Left renal cortex interstitium (tissue), 4 donors: ENCODE data around the gene CGNL1. TPM values are rescaled to one million over a fixed set of nuclear protein-coding genes. Genes with fewer than 3 reads are reported as not detected.

Experiments
- DNase-seq, 4 donors: peaks; one replicate each; pipeline ENCODE4 v3.0.0-alpha.2; 2013; ENCODE audit warnings: low read depth in 4 of 4, low spot score in 2 of 4, missing footprints in 1 of 4
- polyA plus RNA-seq, 4 donors: library from polyadenylated mRNA; unstranded; fragments of 120-200 nt; gene quantifications; one replicate each; pipeline ENCODE4 v1.2.1, GENCODE V29; 2013; ENCODE audit not compliant: insufficient read length in 4 of 4

Gene CGNL1
- polyA plus RNA-seq, 4 donors: 59.7 to 67.1 (median 62.9) TPM

DNA sequence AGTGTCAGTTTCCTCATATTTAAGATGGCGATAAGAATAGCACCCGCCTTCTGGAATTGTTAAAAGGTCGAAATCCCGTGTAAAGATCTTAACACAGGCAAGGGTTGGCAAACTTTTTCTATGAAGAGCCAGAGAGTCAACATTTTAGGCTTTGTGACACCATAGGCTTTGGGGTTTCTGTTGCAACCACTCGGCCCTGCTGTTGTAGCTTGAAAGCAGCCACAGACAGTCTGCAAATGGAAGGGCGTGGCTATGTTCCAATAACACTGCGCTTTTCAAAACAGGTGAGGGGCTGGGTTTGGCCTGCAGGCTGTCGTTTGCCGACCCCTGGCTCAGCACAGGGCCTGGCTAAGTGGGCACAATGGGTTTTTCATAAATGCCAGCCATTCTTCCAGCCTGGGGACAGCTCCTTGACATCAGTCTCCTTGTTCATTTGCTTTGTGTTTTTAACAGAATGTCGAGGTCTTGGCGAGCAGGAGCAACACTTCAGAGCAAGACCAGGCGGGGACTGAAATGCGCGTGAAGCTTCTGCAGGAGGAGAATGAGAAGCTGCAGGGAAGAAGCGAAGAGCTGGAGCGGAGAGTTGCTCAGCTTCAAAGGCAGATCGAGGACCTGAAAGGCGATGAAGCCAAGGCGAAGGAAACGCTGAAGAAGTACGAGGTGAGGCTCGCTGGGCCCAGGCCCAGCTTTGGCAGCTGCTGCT lies 140.2 kb downstream of the CGNL1 start:
- DNase-seq: no peak

GRCh38 chr15:57517030-57517671 lies 140.8 kb downstream of the CGNL1 start:
- DNase-seq: no peak

GRCh38 chr15:57518779-57519405 lies 142.6 kb downstream of the CGNL1 start:
- DNase-seq: no peak

DNA sequence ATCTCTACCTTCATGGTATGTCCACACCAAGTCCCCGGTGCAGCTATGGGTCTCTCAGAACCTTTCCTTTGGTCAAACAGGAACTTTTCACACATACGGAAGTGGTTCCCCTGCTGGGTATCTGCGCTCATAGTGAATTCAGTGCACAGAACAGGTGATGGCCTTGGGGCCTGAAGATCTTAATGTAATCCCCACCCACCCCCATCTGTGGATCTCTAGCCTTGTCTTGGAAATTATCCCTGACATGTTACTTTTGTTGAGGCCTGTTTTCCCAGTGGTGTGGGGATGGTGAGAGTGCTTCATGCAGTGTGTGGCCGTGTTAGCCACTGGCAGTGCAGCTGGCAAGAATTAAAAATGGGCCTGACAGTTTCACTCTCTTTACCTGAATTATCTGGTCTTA lies 143.5 kb downstream of the CGNL1 start:
- no peak for DNase-seq

GRCh38 chr15:57521503-57521902 lies 145.2 kb downstream of the CGNL1 start:
- no peak for DNase-seq

DNA sequence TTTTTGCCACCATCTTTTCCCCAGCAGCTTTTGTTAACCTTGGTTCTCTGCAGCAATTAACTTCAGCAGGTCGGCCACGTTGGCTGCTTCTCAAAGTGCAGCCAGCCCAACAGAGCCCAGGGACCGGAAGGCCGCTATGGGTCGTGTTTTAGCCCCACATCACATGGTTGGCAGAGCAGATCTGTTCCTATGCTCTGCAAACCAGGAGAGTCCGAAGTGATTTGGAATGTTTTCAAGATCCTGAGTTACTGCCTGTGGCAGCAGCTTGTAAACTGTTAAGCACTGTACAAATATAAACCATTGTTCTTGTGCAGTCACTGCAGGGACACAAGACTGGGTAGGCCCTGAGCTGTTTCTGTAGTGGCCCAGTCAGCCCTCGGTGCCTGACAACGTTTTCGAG lies 145.8 kb downstream of the CGNL1 start:
- DNase-seq: no peak

GRCh38 chr15:57525581-57525980 lies 149.3 kb downstream of the CGNL1 start:
- no peak for DNase-seq

DNA sequence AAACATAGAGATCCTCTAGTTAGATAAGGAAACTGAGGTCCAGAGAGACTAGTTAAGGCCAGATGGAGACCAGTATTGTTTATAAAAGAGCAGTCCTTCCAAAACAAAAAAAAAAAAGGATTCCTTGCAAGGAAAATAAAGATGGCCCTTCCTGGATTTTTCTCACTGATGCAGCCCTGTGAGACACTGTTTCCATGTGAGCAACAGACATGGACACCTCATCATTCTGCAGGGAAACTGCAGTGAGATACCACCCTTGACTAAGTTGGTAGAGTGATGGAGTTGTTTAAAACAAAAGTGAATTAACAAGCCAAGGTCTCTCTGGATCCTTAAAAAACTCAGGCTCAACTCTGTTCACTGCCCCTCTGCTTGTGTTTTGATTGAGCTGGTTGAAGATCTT lies 149.8 kb downstream of the CGNL1 start:
- DNase-seq: no peak

DNA sequence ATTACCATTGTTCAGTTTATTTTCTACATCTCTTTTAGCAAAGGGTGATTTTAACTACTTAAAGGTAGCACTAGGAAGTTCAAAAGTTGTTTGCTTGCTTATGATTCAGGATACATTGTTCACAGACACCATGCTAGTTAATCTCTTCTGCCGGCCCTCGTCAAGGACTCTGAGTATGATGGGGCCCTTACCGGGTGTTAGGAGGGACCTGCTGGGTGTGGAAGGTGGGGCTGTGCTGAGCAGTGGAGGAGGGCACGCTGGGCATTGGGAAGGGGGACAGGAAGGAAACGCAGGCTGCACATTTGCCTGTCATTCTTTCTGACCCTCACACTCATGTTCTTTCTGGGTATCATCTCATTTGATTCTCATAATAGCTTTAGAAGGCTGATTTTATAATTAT lies 150.3 kb downstream of the CGNL1 start:
- DNase-seq: no peak

GRCh38 chr15:57527382-57528091 lies 151.2 kb downstream of the CGNL1 start:
- DNase-seq: peak in 2 of 4 donors; percentile 66 to 82

- DNase-seq: no peak
These were observed 152.7 kb downstream of the CGNL1 start for GRCh38 chr15:57528940-57529565.

GRCh38 chr15:57529748-57530147 lies 153.4 kb downstream of the CGNL1 start:
- no peak for DNase-seq

DNA sequence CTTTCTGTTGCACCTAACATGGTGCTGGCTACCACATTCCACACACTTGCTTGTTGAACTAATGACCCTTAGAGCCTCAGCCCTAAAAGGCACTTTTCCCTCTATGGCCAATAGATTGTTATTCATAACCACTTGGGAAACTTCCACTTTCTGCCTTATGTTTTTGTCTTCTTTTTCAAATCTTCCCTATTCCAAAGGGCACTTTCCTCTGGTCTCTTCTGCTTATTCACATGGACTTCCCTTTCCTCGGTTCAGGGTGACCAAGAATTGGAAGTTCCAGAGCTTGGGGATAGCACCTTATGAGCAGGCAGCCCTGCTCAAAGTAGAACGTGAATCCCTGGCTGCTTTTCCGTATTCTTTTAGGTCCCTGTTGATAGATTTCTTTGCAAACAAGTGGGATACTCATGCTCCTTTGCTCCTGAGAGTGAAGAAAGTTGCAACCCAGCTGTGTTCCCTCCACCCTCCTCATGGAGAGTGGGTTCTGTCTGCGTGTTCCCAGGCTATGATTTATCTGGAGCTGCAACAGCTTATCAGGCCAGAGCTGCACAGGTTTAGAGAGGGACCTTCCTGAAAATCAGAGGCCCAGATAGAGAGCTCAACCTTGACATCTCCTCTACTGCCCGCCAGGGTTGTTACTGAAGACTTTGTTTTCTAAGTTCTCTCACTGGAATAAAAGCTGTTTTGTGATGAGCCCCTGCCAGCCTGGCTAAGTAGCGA lies 156.6 kb downstream of the CGNL1 start:
- DNase-seq: no peak

DNA sequence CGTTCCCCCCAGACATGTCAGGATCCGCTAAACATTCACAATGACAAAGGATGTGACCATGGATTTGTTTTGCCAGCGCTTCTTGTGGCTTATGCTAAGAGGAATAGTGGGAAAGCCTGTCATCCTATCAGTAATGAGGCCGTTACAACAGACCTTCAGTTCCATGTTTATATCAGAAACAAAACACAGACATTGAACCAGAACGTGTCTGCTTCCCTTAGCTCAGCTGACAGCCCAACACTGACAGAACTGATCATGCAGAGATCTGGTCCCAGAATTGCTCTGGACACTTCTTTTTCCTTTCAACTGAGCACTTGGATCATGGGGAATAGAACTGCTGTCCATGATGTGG lies 157.1 kb downstream of the CGNL1 start:
- no peak for DNase-seq

GRCh38 chr15:57534281-57534680 lies 158.0 kb downstream of the CGNL1 start:
- no peak for DNase-seq

DNA sequence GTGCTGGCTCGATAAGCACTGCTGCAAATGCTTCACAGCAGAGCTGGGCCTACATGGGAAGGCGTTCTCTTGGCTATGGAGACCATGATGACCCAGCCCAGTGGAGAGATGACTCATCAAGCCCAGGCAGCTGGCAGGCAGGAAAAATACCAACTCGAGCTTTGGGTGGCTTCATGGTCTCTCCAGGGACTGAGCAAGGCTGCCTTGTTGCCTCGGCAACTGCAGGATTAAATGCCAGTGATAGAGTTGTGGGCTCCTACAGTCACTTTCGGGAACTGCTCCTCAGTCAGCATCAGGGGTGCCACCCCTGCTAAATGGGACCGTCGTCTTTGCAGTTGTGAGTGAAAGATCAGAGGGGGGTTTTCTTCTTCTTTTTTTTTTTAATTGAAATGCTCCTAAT lies 160.8 kb downstream of the CGNL1 start:
- no peak for DNase-seq

- no peak for DNase-seq
These were observed 161.4 kb downstream of the CGNL1 start for GRCh38 chr15:57537488-57538264.

GRCh38 chr15:57538265-57538529 lies 161.9 kb downstream of the CGNL1 start:
- DNase-seq: peak in 1 of 4 donors; percentile 66

- no peak for DNase-seq
These were observed 162.5 kb downstream of the CGNL1 start for GRCh38 chr15:57538821-57539220.

DNA sequence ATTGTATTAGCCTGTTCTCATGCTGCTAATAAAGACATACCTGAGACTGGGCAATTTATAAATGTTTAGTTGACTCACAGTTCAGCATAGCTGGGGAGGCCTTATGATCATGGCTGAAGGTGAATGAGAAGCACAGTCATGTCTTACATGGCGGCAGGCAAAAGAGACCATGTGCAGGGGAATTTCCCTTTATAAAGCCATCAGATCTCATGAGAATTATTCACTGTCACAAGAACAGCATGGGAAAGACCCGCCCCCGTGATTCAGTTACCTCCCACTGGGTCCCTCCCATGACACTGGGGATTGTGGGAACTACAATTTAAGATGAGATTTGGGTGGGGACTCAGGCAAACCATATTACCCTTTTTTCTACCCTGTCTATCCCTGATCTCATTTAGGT lies 163.9 kb downstream of the CGNL1 start:
- DNase-seq: no peak
